BE2C (cell line): ENCODE data around the gene IST1.

Source experiments
- DNase-seq: peaks from one replicate; pipeline ENCODE4 v3.0.0-alpha.2; 2020
- H3K27me3 ChIP-seq: fragments of 250-450 bp; sonication (Bioruptor Pico); 2 replicates; pipeline ENCODE4 v1.5.1; 2020; ENCODE audit warnings: mild to moderate bottlenecking
- H3K36me3 ChIP-seq: fragments of 250-450 bp; sonication (Bioruptor Pico); 2 replicates; pipeline ENCODE4 v1.5.1; 2020; ENCODE audit warnings: mild to moderate bottlenecking
- H3K4me1 ChIP-seq: fragments of 250-450 bp; sonication (Bioruptor Pico); 2 replicates; pipeline ENCODE4 v1.5.1; 2020
- H3K4me3 ChIP-seq: 2 replicates; pipeline ENCODE4 v1.5.1; 2011; ENCODE audit warnings: low read depth, low read length
- H3K9me3 ChIP-seq: fragments of 250-450 bp; sonication (Bioruptor Pico); 2 replicates; pipeline ENCODE4 v1.5.1; 2020
- CTCF ChIP-seq: IDR thresholded peaks from 2 replicates; pipeline ENCODE4 v1.5.1; 2012; ENCODE audit warnings: mild to moderate bottlenecking, low read depth, low read length

The IST1 gene

GRCh38 chr16:71969353-71969752 is 74.0 kb downstream of the IST1 start:
- no peak for DNase-seq
- no peaks in the 10 kb centered on the region for H3K4me1 ChIP-seq
- no peaks in the 10 kb centered on the region for H3K27me3 ChIP-seq
- TF ChIP-seq CTCF = no peak
- H3K9me3 ChIP-seq = no peaks in the 10 kb centered on the region
- no peaks in the 10 kb centered on the region for H3K36me3 ChIP-seq
- no peak overlapping the region for H3K4me3 ChIP-seq

GRCh38 chr16:71971571-71971970 is 76.2 kb downstream of the IST1 start:
- no peaks in the 10 kb centered on the region for H3K9me3 ChIP-seq
- H3K36me3 ChIP-seq = no peaks in the 10 kb centered on the region
- no peaks in the 10 kb centered on the region for H3K27me3 ChIP-seq
- TF ChIP-seq CTCF = no peak
- no peaks in the 10 kb centered on the region for H3K4me1 ChIP-seq
- DNase-seq = no peak
- no peak overlapping the region for H3K4me3 ChIP-seq

- Histone ChIP-seq H3K27me3 (no peaks in the 10 kb centered on the region), H3K9me3 (no peaks in the 10 kb centered on the region), H3K4me3 (no peak overlapping the region), H3K36me3 (no peaks in the 10 kb centered on the region), H3K4me1 (no peaks in the 10 kb centered on the region)
- no peak for DNase-seq
- TF ChIP-seq CTCF = no peak
These were observed 77.0 kb downstream of the IST1 start for GRCh38 chr16:71972356-71972755.

DNA sequence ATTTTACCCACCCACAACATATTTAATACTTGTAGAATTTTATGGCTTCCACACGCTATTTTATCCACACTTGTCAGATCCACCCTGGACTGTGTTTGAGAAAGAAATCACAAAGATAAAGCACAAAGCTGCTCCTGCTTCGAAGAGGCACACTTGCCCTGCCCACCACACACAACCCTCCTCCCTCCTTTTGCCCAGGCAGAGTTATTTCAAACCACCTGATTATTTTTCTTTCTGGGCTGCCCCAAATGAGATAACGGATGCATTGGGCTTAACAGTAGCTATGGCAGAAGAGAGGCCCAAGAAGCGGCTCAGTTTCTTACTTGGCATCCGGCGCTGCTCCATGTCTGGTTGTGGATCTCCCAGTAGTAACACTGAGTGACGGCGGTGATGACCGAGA is 77.7 kb downstream of the IST1 start:
- Histone ChIP-seq H3K4me1 (no peaks in the 10 kb centered on the region), H3K36me3 (no peaks in the 10 kb centered on the region), H3K4me3 (no peak overlapping the region), H3K27me3 (no peaks in the 10 kb centered on the region), H3K9me3 (no peaks in the 10 kb centered on the region)
- DNase-seq = no peak
- TF ChIP-seq CTCF = no peak

- H3K4me1 ChIP-seq = no peaks in the 10 kb centered on the region
- DNase-seq = no peak
These were observed 78.9 kb downstream of the IST1 start for GRCh38 chr16:71974068-71974818.

More at GRCh38 chr16:71974068-71974818, 78.9 kb downstream of the IST1 start:
- Histone ChIP-seq H3K36me3 (no peaks in the 10 kb centered on the region), H3K9me3 (no peaks in the 10 kb centered on the region), H3K27me3 (no peaks in the 10 kb centered on the region), H3K4me3 (no peak overlapping the region)
- no peak for TF ChIP-seq CTCF
